Inflammatory macrophage treated with lipopolysaccharide for 4 hours (primary cell): Measurements from ENCODE around the gene MSANTD1.

ENCODE experiments used
- DNase-seq: peaks from one replicate; pipeline ENCODE4 v3.0.0-alpha.2; 2020

MSANTD1 gene

GRCh38 chr4:3248811-3249661 lies at the start of gene MSANTD1:
Gene MSANTD1 (plus strand): TSS chr4:3249159. CDS start chr4:3249223, 64 bp downstream.
- no peak for DNase-seq

- DNase-seq = no peak
Measured at GRCh38 chr4:3199653-3200422, 49.1 kb upstream of the MSANTD1 start.

GRCh38 chr4:3200423-3201090 lies 48.4 kb upstream of the MSANTD1 start:
- DNase-seq = no peak

DNA sequence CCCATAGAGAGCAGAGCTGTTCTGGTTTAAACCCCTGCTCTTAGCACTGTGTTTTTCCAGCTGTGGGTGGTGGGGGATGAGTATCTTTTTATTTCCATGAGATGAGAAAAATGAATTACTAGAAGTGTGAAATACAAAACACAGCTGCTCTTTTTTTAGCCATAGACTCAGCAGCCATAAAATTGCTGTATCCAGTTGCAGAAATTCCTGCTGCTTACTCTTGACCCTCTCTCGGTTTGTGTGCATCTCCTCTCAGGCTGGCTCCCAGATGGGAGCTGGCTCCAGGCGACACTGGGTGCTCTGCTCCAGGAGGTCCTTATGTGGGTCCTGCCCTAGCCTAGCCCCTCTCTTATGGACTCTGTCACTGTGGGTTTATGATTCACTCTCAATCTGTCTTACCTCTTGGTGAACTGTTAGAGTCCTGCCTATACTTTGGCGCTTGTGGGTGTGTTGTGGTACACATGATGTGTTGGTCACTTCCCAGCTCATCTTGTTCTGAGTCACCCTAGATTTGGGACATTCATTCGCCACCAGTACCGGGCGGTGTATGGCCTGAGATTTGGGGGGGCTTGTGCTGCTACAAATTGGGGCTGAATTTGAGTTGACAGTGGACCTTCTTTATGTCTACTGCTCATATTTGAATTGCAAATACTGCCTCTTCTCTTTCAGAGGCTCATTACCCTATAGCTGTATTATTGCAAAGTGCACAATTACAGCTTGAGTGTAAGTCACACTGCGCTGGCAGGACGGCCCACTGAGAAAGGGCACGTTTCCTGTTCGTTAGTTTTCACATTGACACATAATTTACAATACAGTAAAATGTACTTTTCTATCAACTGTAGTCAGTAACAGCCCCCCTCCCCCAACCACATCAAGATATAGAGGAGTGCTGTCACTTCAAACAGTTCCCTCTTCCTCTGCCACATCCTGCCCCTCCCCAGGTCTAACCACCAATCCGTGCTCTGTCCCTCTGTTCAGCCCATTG lies 46.9 kb upstream of the MSANTD1 start:
- peak; percentile 79 for DNase-seq

- DNase-seq = peak; percentile 24
Measured at GRCh38 chr4:3202836-3203820, 45.8 kb upstream of the MSANTD1 start.

DNA sequence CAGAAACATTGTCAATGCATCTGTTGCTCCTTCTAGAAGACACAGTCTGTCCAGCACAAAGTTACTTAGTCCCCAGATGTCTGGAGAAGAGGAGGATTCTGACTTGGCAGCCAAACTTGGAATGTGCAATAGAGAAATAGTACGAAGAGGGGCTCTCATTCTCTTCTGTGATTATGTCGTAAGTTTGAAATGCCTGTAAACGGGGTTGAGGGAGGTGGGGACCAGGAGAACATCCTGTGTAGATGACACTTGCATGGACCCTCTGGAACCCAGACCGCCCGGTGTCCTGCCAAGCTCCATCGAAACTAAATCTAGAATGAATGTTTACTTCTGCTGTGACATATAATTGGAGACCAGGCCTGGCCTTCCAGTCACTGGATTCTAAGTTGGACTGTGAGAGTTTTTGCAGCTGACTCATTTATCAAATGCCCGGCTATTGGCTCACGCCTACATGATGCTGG lies 45.0 kb upstream of the MSANTD1 start:
- peak; percentile 5 for DNase-seq

- DNase-seq = no peak
Measured at GRCh38 chr4:3205995-3206394, 43.0 kb upstream of the MSANTD1 start.

DNA sequence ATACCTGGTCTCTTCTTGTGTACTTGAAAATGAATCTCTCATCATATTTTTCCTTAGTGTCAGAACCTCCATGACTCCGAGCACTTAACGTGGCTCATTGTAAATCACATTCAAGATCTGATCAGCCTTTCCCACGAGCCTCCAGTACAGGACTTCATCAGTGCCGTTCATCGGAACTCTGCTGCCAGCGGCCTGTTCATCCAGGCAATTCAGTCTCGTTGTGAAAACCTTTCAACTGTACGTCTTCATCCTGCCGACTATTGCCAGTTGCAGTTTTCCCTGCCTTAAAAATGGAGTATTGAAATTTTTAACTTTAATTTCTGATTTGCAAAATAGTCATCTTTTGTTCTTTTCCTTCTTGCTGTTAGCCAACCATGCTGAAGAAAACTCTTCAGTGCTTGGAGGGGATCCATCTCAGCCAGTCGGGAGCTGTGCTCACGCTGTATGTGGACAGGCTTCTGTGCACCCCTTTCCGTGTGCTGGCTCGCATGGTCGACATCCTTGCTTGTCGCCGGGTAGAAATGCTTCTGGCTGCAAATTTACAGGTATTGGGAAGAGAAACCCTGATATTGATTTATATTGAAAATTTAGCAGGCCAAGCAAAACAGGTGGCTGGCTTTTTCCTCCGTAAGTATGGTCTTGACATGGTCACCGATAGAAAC lies 42.4 kb upstream of the MSANTD1 start:
- DNase-seq = no peak

DNA sequence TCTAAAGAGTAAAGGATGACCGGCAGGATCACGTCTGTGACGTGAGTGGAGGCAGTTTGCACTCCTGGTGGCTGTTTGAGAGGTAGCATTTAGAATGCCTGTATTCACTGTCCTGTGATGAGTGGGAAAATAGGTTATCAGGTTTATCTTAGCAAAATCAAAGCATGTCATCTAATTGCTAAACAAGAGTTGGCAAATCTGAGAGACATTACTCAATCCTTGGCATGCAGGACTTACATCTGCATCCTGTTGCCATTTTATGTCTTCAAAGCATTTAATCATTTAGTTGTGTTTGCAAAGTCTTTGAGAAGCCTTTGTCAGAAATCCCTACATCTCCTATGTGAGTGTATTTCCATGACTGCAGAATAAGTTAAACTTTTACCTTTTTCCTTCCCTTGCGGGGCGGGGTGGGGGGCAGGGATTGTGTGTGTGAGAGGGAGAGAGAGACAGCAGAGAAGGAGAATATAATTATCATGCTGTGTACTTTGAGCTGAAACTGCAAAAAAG lies 41.4 kb upstream of the MSANTD1 start:
- DNase-seq = peak; percentile 21

- no peak for DNase-seq
Measured at GRCh38 chr4:3208826-3209225, 40.1 kb upstream of the MSANTD1 start.

GRCh38 chr4:3209551-3210325 lies 39.2 kb upstream of the MSANTD1 start:
- no peak for DNase-seq

- DNase-seq = no peak
Measured at GRCh38 chr4:3210467-3210866, 38.5 kb upstream of the MSANTD1 start.

DNA sequence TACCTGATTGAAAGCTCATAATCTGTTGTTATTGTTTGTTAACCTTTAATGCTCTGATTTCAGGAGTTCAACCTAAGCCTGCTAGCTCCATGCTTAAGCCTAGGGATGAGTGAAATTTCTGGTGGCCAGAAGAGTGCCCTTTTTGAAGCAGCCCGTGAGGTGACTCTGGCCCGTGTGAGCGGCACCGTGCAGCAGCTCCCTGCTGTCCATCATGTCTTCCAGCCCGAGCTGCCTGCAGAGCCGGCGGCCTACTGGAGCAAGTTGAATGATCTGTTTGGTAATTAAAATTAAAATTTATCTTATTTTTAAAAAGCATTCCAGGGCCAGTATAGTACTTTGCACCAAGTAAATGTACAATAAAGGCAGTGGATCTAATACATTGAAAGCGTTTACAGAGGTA lies 37.1 kb upstream of the MSANTD1 start:
- no peak for DNase-seq

DNA sequence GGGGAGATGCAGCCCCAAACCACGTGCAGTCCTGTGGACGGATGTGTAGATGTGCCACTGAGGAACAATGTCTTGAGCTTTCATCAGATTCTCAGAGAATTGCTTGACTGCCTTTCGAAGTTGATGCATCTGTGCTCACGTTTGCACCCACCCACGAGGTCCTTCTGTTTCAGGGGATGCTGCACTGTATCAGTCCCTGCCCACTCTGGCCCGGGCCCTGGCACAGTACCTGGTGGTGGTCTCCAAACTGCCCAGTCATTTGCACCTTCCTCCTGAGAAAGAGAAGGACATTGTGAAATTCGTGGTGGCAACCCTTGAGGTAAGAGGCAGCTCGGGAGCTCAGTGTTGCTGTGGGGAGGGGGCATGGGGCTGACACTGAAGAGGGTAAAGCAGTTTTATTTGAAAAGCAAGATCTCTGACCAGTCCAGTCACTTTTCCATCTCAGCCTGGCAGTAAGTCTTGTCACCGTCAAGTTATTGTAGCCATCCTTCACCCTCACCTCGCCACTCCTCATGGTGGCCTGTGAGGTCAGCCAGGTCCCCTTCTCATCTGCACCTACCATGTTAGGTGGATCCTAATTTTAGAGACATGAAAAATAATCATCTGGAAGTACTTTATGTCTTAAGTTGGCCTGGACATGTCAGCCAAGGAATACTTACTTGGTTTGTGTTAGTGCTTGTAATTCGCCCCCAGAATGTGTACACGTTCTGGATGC lies 36.4 kb upstream of the MSANTD1 start:
- no peak for DNase-seq

DNA sequence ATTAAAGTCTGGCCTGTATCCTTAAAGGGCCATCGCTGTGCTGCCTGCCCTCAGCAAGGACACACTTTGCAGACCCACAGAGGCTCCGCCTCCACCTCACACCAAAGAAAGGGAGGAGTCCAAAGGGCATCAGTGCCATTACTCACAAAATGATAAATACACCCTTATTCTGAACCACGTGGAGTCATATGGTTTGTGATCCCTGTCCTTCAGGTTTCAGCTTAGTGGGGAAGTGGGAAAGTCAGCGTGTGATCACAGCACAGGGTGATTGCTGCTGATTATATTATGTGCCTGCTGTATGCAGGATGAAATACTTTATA lies 35.9 kb upstream of the MSANTD1 start:
- no peak for DNase-seq

DNA sequence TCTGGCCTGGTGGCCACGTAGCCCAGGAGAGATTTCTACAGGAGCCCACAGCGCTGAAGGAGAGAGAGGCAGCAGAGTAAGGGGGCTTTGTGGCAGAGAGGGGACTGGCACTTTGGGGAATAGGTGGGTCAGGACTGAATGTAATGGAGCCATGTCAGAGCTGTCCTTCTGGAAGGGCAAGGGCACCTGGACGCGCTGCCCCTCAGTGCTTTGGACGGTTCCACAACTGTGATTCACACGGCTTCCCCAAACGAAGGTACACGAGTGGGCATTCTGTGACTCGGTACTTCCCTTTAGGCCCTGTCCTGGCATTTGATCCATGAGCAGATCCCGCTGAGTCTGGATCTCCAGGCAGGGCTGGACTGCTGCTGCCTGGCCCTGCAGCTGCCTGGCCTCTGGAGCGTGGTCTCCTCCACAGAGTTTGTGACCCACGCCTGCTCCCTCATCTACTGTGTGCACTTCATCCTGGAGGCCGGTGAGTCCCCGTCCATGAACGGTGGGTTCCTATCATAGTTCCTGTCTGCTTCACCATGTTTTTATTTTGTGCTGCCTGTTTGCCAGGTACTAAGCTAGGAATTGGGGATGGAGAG lies 35.2 kb upstream of the MSANTD1 start:
- no peak for DNase-seq

DNA sequence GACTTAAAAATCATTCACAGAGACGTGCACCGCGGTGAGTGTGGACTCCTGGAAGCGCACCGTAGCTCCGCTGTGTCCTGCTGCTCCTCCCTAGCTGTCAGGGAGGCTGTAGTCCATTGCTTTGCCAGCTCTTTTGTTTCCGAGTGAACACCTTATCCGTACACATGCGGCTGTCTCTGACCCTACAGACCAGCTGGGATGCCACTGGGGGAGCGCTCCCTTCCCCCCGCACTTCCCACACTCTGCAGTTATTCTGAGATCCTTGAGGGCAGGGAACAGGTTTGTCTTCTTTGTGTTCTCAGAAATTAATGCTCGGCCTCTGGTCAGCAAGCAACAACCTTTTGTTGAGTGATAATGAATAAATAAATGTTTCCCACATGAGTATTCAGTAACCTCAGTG lies 33.7 kb upstream of the MSANTD1 start:
- DNase-seq = no peak

DNA sequence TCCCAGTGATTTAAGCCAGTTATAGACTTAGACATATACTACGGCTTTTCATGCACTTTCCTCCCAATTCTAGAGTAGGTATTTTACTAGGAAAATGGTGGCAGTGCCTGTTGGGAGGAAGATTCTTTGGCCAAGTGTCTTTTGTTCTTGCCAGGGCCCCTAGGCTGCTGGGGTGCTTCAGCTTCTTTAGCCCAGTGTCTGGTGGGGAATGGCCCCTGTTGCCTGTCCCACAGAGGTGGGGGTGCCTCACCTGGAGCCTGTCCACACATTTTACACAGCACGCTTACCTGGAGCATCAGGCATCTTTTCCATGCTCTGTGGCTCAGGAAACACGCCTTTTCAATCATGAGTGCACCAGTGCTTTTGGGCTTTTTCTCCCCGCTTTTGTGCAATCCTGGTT lies 33.2 kb upstream of the MSANTD1 start:
- DNase-seq = no peak
